HG03280 (cell line): ENCODE measurements around the gene BIRC3.

ENCODE experiments used
- ATAC-seq: cut with Tn5 transposase; IDR thresholded peaks from one replicate; pipeline ENCODE4 v1.9.1; 2021; ENCODE audit warnings: mild to moderate bottlenecking, moderate library complexity; ENCODE audit not compliant: unreplicated experiment

The BIRC3 gene

GRCh38 chr11:102322560-102322959 lies 5.3 kb downstream of the BIRC3 start:
- no peak for ATAC-seq

- no peak for ATAC-seq
Measured at GRCh38 chr11:102323542-102324251, 6.4 kb downstream of the BIRC3 start.

- no peak for ATAC-seq
Measured at GRCh38 chr11:102325088-102325487, 7.8 kb downstream of the BIRC3 start.

GRCh38 chr11:102328748-102329147 lies 11.5 kb downstream of the BIRC3 start:
- no peak for ATAC-seq

- ATAC-seq = no peak
Measured at GRCh38 chr11:102330231-102330630, 12.9 kb downstream of the BIRC3 start.

- no peak for ATAC-seq
Measured at GRCh38 chr11:102331341-102331740, 14.1 kb downstream of the BIRC3 start.

- ATAC-seq = no peak
Measured at GRCh38 chr11:102332611-102332994, 15.3 kb downstream of the BIRC3 start.

GRCh38 chr11:102338479-102339010 lies 21.3 kb downstream of the BIRC3 start:
- no peak for ATAC-seq

- peak; percentile 14 for ATAC-seq
Measured at GRCh38 chr11:102341311-102341710, 24.0 kb downstream of the BIRC3 start.

GRCh38 chr11:102341844-102342318 lies 24.6 kb downstream of the BIRC3 start:
- peak; percentile 47 for ATAC-seq

- ATAC-seq = no peak
Measured at GRCh38 chr11:102343809-102344208, 26.5 kb downstream of the BIRC3 start.

GRCh38 chr11:102345904-102346303 lies 28.6 kb downstream of the BIRC3 start:
- ATAC-seq = no peak

GRCh38 chr11:102346456-102346747 lies 29.1 kb downstream of the BIRC3 start:
- ATAC-seq = no peak

- peak; percentile 93 for ATAC-seq
Measured at GRCh38 chr11:102346748-102347461, 29.6 kb downstream of the BIRC3 start, which contains the start of gene BIRC2. Gene BIRC2, plus strand, starts transcription at chr11:102347214. Its CDS starts 2,641 bp downstream, at chr11:102349855.

- ATAC-seq = peak; percentile 20
Measured at GRCh38 chr11:102347462-102348370, 30.4 kb downstream of the BIRC3 start.

GRCh38 chr11:102357116-102357515 lies 39.8 kb downstream of the BIRC3 start:
- ATAC-seq = no peak

- no peak for ATAC-seq
Measured at GRCh38 chr11:102359372-102359771, 42.1 kb downstream of the BIRC3 start.

- ATAC-seq = no peak
Measured at GRCh38 chr11:102360681-102361080, 43.4 kb downstream of the BIRC3 start.

- ATAC-seq = peak; percentile 57
Measured at GRCh38 chr11:102361086-102362031, 44.1 kb downstream of the BIRC3 start.

- no peak for ATAC-seq
Measured at GRCh38 chr11:102364991-102365390, 47.7 kb downstream of the BIRC3 start.
